B cell (primary cell): ENCODE results near the gene RNF220. TPM values are rescaled to one million over a fixed set of nuclear protein-coding genes. Genes with fewer than 3 reads are reported as not detected.
"Not testable (repeated sequence)": the region's sequence is repeated elsewhere in the genome, so short reads cannot be mapped to it uniquely, and the experiment has no call there.

ENCODE experiments used
- ATAC-seq: fragments of 200-7000 bp; cut with Tn5 transposase; one replicate; pipeline ENCODE4 v1.10.0; 2021; ENCODE audit warnings: low read depth, mild to moderate bottlenecking, moderate number of reproducible peaks, moderate library complexity
- CTCF ChIA-PET: fragments of 350-600 bp; sonication (Branson Sonifier 250); formaldehyde crosslinking; loops from one replicate; lab custom pipeline; 2021; ENCODE audit warnings: antibody characterized with exemption, inconsistent platforms; lab: Charles Lee
- POLR2A ChIA-PET: fragments of 350-600 bp; sonication (Branson Sonifier 250); formaldehyde crosslinking; loops from one replicate; lab custom pipeline; 2021; ENCODE audit warnings: antibody characterized with exemption; lab: Charles Lee
- DNase-seq: peaks from one replicate; pipeline ENCODE4 v3.0.0; 2013
- H2AFZ ChIP-seq: 2 replicates; pipeline ENCODE4 v1.6.1; 2012; ENCODE audit warnings: mild to moderate bottlenecking, low read depth, low read length; ENCODE audit not compliant: insufficient read depth, poor library complexity, severe bottlenecking
- H3K27ac ChIP-seq, 2 donors: 1 replicate in 1 of 2; 2 replicates in 1 of 2; pipeline ENCODE4 v1.5.1; 2012 to 2013; ENCODE audit warnings: low read length in 2 of 2, mild to moderate bottlenecking in 2 of 2, moderate library complexity in 1 of 2
- H3K27me3 ChIP-seq, 4 experiments: fragments of 200-600 bp in 1 of 4; sonication (generic) in 1 of 4; replicated peaks in 1 of 4; 1 replicate in 2 of 4; 2 replicates in 2 of 4; pipeline versions ENCODE4 v1.6.1 to v1.7.0; 2013 to 2016; ENCODE audit warnings: low read length in 3 of 4, mild to moderate bottlenecking in 2 of 4, mixed read lengths in 1 of 4, moderate library complexity in 1 of 4; ENCODE audit not compliant: insufficient read depth in 4 of 4, control insufficient read depth in 3 of 4; ENCODE audit errors: control extremely low read depth in 1 of 4
- H3K36me3 ChIP-seq, 2 experiments: replicated peaks in 1 of 2; 1 replicate in 1 of 2; 2 replicates in 1 of 2; pipeline versions ENCODE4 v1.6.1 to v1.7.1; 2013; ENCODE audit warnings: low read length in 1 of 2; ENCODE audit not compliant: insufficient read depth in 2 of 2, control insufficient read depth in 1 of 2; ENCODE audit errors: control extremely low read depth in 1 of 2, extremely low read depth in 1 of 2
- H3K4me1 ChIP-seq, 2 donors: fragments of 200-600 bp in 1 of 2; sonication (generic) in 1 of 2; 1 replicate in 1 of 2; 2 replicates in 1 of 2; pipeline versions ENCODE4 v1.5.1 to v1.6.1; 2013 to 2017; ENCODE audit warnings: low read length in 2 of 2; ENCODE audit not compliant: control insufficient read depth in 2 of 2, insufficient read depth in 2 of 2
- H3K4me2 ChIP-seq: replicated peaks from 2 replicates; pipeline ENCODE3; 2012; ENCODE audit warnings: mild to moderate bottlenecking, low read depth, low read length; ENCODE audit not compliant: poor library complexity, severe bottlenecking
- H3K4me3 ChIP-seq, 5 experiments: fragments of 200-600 bp in 1 of 5; sonication (generic) in 1 of 5; 1 replicate in 3 of 5; 2 replicates in 2 of 5; pipeline versions ENCODE4 v1.5.1 to v1.7.0; 2011 to 2016; ENCODE audit warnings: low read length in 4 of 5, mild to moderate bottlenecking in 4 of 5, low read depth in 2 of 5, control low read depth in 1 of 5, moderate library complexity in 1 of 5; ENCODE audit not compliant: insufficient read depth in 1 of 5; ENCODE audit errors: control extremely low read depth in 1 of 5, extremely low read depth in 1 of 5
- H3K79me2 ChIP-seq: fragments of 200-600 bp; sonication (generic); one replicate; pipeline ENCODE4 v1.6.0; 2016; ENCODE audit warnings: low read length; ENCODE audit not compliant: control insufficient read depth, insufficient read depth
- H3K9ac ChIP-seq: fragments of 200-600 bp; sonication (generic); 2 replicates; pipeline ENCODE4 v1.6.1; 2017; ENCODE audit warnings: mild to moderate bottlenecking, low read length, moderate library complexity
- H3K9me3 ChIP-seq, 3 donors: one replicate each; pipeline versions ENCODE4 v1.6.1 to v1.7.1; 2013; ENCODE audit warnings: low read length in 2 of 3; ENCODE audit not compliant: control insufficient read depth in 2 of 3, insufficient read depth in 1 of 3; ENCODE audit errors: control extremely low read depth in 1 of 3
- H4K20me1 ChIP-seq: 2 replicates; pipeline ENCODE4 v1.6.0; 2012; ENCODE audit warnings: mild to moderate bottlenecking, low read length; ENCODE audit not compliant: insufficient read depth, control insufficient read depth, poor library complexity, severe bottlenecking
- H3K27ac Mint-ChIP-seq: one replicate; pipeline ENCODE4 v1.8.0; 2021; ENCODE audit warnings: mixed read lengths
- H3K27me3 Mint-ChIP-seq: one replicate; pipeline ENCODE4 v1.8.0; 2021; ENCODE audit warnings: mixed read lengths
- H3K4me1 Mint-ChIP-seq: one replicate; pipeline ENCODE4 v1.8.0; 2021; ENCODE audit warnings: mixed read lengths
- H3K4me3 Mint-ChIP-seq: one replicate; pipeline ENCODE4 v1.8.0; 2021; ENCODE audit warnings: mixed read lengths
- H3K9me3 Mint-ChIP-seq: one replicate; pipeline ENCODE4 v1.8.0; 2022; ENCODE audit warnings: mixed read lengths; ENCODE audit not compliant: insufficient read depth
- CTCF ChIP-seq: fragments of 200-600 bp; IDR thresholded peaks from one replicate; pipeline ENCODE4 v1.8.0; 2022; ENCODE audit warnings: antibody characterized with exemption, mild to moderate bottlenecking
- EZH2 ChIP-seq: IDR thresholded peaks from 2 replicates; pipeline ENCODE4 v1.6.1; 2012; ENCODE audit warnings: borderline replicate concordance, low read depth, mild to moderate bottlenecking, moderate library complexity, low read length; ENCODE audit not compliant: insufficient read depth, poor library complexity, severe bottlenecking
- WGBS: methylation state at CpG from one replicate; pipeline ENCODE4 v1.1.5; 2013; ENCODE audit warnings: missing lambda C conversion rate; ENCODE audit not compliant: insufficient coverage; 5-methylcytosine and 5-hydroxymethylcytosine counted together
- intact Hi-C: fragments of 100-400 bp; cut with micrococcal nuclease; formaldehyde crosslinking; loops from one replicate; pipeline ENCODE4 v1.10.0; 2022
- polyA plus RNA-seq: library from polyadenylated mRNA; depleted of rRNA; stranded (reverse); fragments of >200 nt; gene quantifications from 2 replicates; pipeline ENCODE4 v1.2.3, GENCODE V29; 2012
- total RNA-seq, 2 donors: library from RNA; stranded (reverse); fragments of 120-200 nt in 1 of 2; gene quantifications; 1 replicate in 1 of 2; 2 replicates in 1 of 2; pipeline versions ENCODE4 v1.2.3 to v1.2.4, GENCODE V29; 2013 to 2022

Gene RNF220
- total and polyA plus RNA-seq, 2 donors (not counting 1 experiment from before 2014, with no cell fraction given), result 115 to 141 TPM

DNA sequence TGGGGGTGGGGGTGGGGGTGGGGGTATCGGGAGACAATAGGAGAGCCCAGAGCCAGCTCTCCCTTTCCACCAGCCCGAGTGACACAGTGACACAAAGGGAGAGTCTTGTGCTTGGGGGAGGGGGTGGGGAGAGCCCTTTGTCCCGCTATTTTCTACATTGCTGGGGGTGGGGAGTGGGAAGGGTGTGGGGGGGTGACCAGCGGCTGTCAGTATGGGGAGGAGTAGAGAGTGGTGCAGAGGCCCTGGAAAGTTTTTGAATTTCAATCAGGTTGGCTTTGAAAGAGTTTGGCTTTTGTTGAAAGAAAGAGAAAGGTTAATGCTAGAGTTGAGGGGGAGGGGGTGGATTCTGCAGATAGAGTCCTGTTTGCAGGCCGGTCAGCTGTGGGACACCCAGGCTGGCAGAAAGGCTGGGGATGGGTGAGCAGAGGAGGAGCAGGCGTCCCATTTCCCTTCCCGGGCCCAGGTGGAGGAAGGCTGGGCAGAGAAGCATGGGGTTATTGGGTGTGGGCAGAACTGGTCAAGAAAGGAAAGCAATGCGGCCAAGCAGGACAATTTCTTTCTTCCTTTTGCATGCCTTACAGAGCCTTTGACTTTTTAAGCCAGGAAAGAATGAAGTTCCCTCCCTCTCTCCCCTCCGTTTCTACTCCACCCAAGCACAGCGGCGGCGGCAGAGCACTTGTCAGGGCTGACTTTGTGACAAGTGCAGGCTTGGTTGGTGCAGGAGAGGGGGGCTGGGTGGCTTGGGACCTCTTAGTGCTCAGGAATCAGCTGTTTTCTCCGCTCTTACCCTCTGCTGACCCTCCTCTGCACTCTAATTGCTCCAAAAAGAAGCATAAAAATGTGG lies 96.2 kb downstream of the RNF220 start:
- DNase-seq (no peak), ATAC-seq (no peak)
- Mint-ChIP-seq H3K4me1 (peaks cover 28% of the 10 kb centered on the region), H3K27ac (no peak overlapping the region), H3K27me3 (no peaks in the 10 kb centered on the region), H3K9me3 (no peaks in the 10 kb centered on the region), H3K4me3 (no peak overlapping the region)
- WGBS, result 99% methylated on average over 6 of the region's 13 CpGs
- Histone ChIP-seq H3K27ac (no peak overlapping the region), H3K4me2 (no peak overlapping the region), H3K36me3 (no peaks in the 10 kb centered on the region), H3K27me3 (no peaks in the 10 kb centered on the region), H3K9ac (no peak overlapping the region), H3K9me3 (no peaks in the 10 kb centered on the region), H3K4me1 (peaks cover 0 to 69% of the 10 kb centered on the region in 2 donors), H3K4me3 (no peak overlapping the region), H2AFZ (no peak overlapping the region), H4K20me1 (no peaks in the 10 kb centered on the region), H3K79me2 (no peaks in the 10 kb centered on the region)
- no peak for TF ChIP-seq CTCF
- no peak for TF ChIP-seq EZH2
- ChIA-PET POLR2A (no interaction called here), CTCF (no interaction called here)
- intact Hi-C loops, result no loop called here

- H3K79me2 ChIP-seq, H3K9me3 Mint-ChIP-seq, H3K9me3 ChIP-seq, H3K4me3 ChIP-seq, DNase-seq, POLR2A ChIA-PET, ATAC-seq, H3K9ac ChIP-seq, H3K36me3 ChIP-seq, intact Hi-C loops, CTCF ChIA-PET, H3K27ac ChIP-seq, H3K27ac Mint-ChIP-seq, H2AFZ ChIP-seq, H3K27me3 Mint-ChIP-seq, H3K27me3 ChIP-seq, H3K4me2 ChIP-seq, H3K4me3 Mint-ChIP-seq, H4K20me1 ChIP-seq: not testable (repeated sequence)
- peaks cover 0 to 69% of the 10 kb centered on the region in 2 donors for H3K4me1 ChIP-seq
- H3K4me1 Mint-ChIP-seq, result peaks cover 30% of the 10 kb centered on the region
- 93% methylated on average over 4 of the region's 6 CpGs for WGBS
Observed at GRCh38 chr1:44502823-44503222, 97.8 kb downstream of the RNF220 start.
